GM23338 (cell line): ENCODE data around the gene KRTAP3-2. TPM values are rescaled to one million over a fixed set of nuclear protein-coding genes. Genes with fewer than 3 reads are reported as not detected.

Experiments
- ATAC-seq: fragments of 200-7000 bp; cut with Tn5 transposase; 3 replicates; pipeline ENCODE4 v1.9.1; 2020
- DNase-seq: peaks from one replicate; pipeline ENCODE4 v3.0.0-alpha.2; 2015; ENCODE audit warnings: low spot score
- H2AFZ ChIP-seq: fragments of 200-600 bp; sonication (generic); 2 replicates; pipeline ENCODE4 v1.8.0; 2016; ENCODE audit warnings: antibody characterized with exemption, mild to moderate bottlenecking, moderate library complexity
- H3F3A ChIP-seq: fragments of 200-600 bp; sonication (generic); replicated peaks from 2 replicates; pipeline ENCODE4 v1.8.0; 2017; ENCODE audit warnings: antibody characterized with exemption, mixed run types, low read depth
- H3K27ac ChIP-seq: fragments of 200-600 bp; sonication (generic); 2 replicates; pipeline ENCODE4 v1.6.1; 2016; ENCODE audit warnings: low read depth
- H3K27me3 ChIP-seq: fragments of 200-600 bp; sonication (generic); 2 replicates; pipeline ENCODE4 v1.8.0; 2016; ENCODE audit warnings: mild to moderate bottlenecking, mixed run types, moderate library complexity; ENCODE audit not compliant: insufficient read depth
- H3K36me3 ChIP-seq: fragments of 200-600 bp; sonication (generic); 2 replicates; pipeline ENCODE4 v1.8.0; 2016; ENCODE audit warnings: mild to moderate bottlenecking; ENCODE audit not compliant: insufficient read depth
- H3K4me1 ChIP-seq: fragments of 200-600 bp; sonication (generic); 2 replicates; pipeline ENCODE4 v1.8.0; 2016; ENCODE audit warnings: mild to moderate bottlenecking, moderate library complexity; ENCODE audit not compliant: insufficient read depth
- H3K4me2 ChIP-seq: fragments of 200-600 bp; sonication (generic); 2 replicates; pipeline ENCODE4 v1.7.1; 2017; ENCODE audit warnings: mixed run types
- H3K4me3 ChIP-seq: fragments of 200-600 bp; sonication (generic); 2 replicates; pipeline ENCODE4 v1.6.1; 2016; ENCODE audit warnings: mixed run types
- H3K79me2 ChIP-seq: fragments of 200-600 bp; sonication (generic); replicated peaks from 2 replicates; pipeline ENCODE4 v1.8.0; 2017; ENCODE audit warnings: mild to moderate bottlenecking; ENCODE audit not compliant: insufficient read depth
- H3K9me2 ChIP-seq: fragments of 200-600 bp; sonication (generic); 2 replicates; pipeline ENCODE4 v1.8.0; 2017; ENCODE audit not compliant: insufficient read depth
- H4K20me1 ChIP-seq: fragments of 200-600 bp; sonication (generic); replicated peaks from 2 replicates; pipeline ENCODE4 v1.8.0; 2017; ENCODE audit warnings: mild to moderate bottlenecking; ENCODE audit not compliant: insufficient read depth
- H3K27ac Mint-ChIP-seq: 2 replicates; pipeline ENCODE4 v1.8.0; 2020; ENCODE audit warnings: inconsistent platforms, mild to moderate bottlenecking, moderate library complexity, mixed read lengths
- H3K27me3 Mint-ChIP-seq: 3 replicates; pipeline ENCODE4 v1.8.0; 2022; ENCODE audit warnings: low read depth, mild to moderate bottlenecking, moderate library complexity, mixed read lengths, inconsistent platforms; ENCODE audit not compliant: insufficient read depth, poor library complexity
- H3K36me3 Mint-ChIP-seq: 3 replicates; pipeline ENCODE4 v1.8.0; 2021; ENCODE audit warnings: low read depth, mild to moderate bottlenecking, inconsistent platforms, moderate library complexity, mixed read lengths
- H3K4me1 Mint-ChIP-seq: 3 replicates; pipeline ENCODE4 v1.8.0; 2020; ENCODE audit warnings: mild to moderate bottlenecking, inconsistent platforms, mixed read lengths
- H3K4me3 Mint-ChIP-seq: 3 replicates; pipeline ENCODE4 v1.8.0; 2021; ENCODE audit warnings: moderate library complexity, mild to moderate bottlenecking, inconsistent platforms, mixed read lengths
- H3K9me3 Mint-ChIP-seq: 3 replicates; pipeline ENCODE4 v1.8.0; 2020; ENCODE audit warnings: moderate library complexity, mild to moderate bottlenecking, inconsistent platforms, mixed read lengths
- CREB1 ChIP-seq: fragments of 250-450 bp; sonication (Bioruptor Pico); IDR thresholded peaks from 2 replicates; pipeline ENCODE4 v1.5.0; 2020; ENCODE audit warnings: low read depth, mild to moderate bottlenecking, moderate library complexity
- ETS1 ChIP-seq: IDR thresholded peaks from 2 replicates; pipeline ENCODE4 v1.6.1; 2016; ENCODE audit warnings: antibody characterized with exemption
- EZH2phosphoT487 ChIP-seq: fragments of 200-600 bp; sonication (generic); IDR thresholded peaks from one replicate; pipeline ENCODE4 v1.8.1; 2018; ENCODE audit warnings: antibody characterized with exemption; ENCODE audit not compliant: unreplicated experiment
- JUNB ChIP-seq: IDR thresholded peaks from one replicate; pipeline ENCODE4 v1.6.1; 2016; ENCODE audit warnings: antibody characterized with exemption; ENCODE audit not compliant: unreplicated experiment
- NANOG ChIP-seq: IDR thresholded peaks from 2 replicates; pipeline ENCODE4 v1.6.1; 2016; ENCODE audit warnings: antibody characterized with exemption, borderline replicate concordance
- REST ChIP-seq: IDR thresholded peaks from one replicate; pipeline ENCODE4 v1.6.1; 2018; ENCODE audit warnings: antibody characterized with exemption; ENCODE audit not compliant: unreplicated experiment
- STAT1 ChIP-seq: IDR thresholded peaks from one replicate; pipeline ENCODE4 v1.6.1; 2016; ENCODE audit warnings: antibody characterized with exemption; ENCODE audit not compliant: unreplicated experiment
- ZNF114 ChIP-seq: fragments of 250-450 bp; sonication (Bioruptor Pico); IDR thresholded peaks from 2 replicates; pipeline ENCODE4 v1.5.0; 2020; ENCODE audit warnings: mild to moderate bottlenecking, moderate library complexity
- ZNF331 ChIP-seq: fragments of 250-450 bp; sonication (Bioruptor Pico); IDR thresholded peaks from 2 replicates; pipeline ENCODE4 v1.5.0; 2020; ENCODE audit warnings: low read depth, mild to moderate bottlenecking, moderate library complexity
- polyA plus RNA-seq: library from polyadenylated mRNA; unstranded; fragments of >200 nt; fragmentation: Nextera tagmentation; extraction: Ambion mirVana; gene quantifications from 2 replicates; pipeline ENCODE4 v1.2.1, GENCODE V29; 2016
- total RNA-seq: library from RNA; depleted of rRNA; stranded (reverse); fragments of >200 nt; shearing (Covaris generic); gene quantifications from 2 replicates; pipeline ENCODE4 v1.2.3, GENCODE V29; 2014
- TF ChIP-seq, protein P1 (sequence below): fragments of 250-450 bp; sonication (Bioruptor Pico); IDR thresholded peaks from 2 replicates; pipeline ENCODE4 v1.5.0; 2020; ENCODE audit warnings: mild to moderate bottlenecking, moderate library complexity

Gene KRTAP3-2
- total and polyA plus RNA-seq, 2 experiments from 2014 or later: not detected

GRCh38 chr17:40995116-40995515 lies 4.6 kb downstream of the KRTAP3-2 start (continued):
- TF ChIP-seq ETS1 (no peak), ZNF331 (CRISPR knock-in tag) (no peak), JUNB (no peak), STAT1 (no peak), ZNF114 (CRISPR knock-in tag) (no peak), REST (no peak)

DNA sequence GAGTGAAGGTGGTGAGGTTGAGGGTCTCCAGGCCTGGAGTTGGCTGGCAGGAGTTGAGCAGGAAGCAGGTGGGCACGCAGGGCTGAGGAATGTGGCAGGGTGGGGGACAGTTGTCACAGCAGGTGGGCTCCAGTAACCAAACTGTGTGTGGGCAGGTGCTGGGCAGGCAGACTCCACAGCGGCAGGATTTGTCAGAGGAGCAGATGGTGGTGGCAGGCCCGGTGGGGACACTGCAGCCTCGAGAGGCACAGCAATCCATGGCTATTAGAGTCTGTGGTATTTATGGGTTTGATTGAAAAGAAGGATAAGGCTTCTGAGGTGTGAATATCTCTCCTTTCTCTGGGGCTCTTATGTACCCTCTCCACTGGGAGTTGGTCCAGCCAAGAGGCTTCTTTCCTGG lies 5.9 kb downstream of the KRTAP3-2 start, which contains the start of gene KRTAP3-3:
KRTAP3-3 (minus strand) TSS at position 326 of the 400 bp plus-strand sequence; CDS start at position 259, 67 bp downstream.
- Mint-ChIP-seq H3K4me3 (no peak within 1 kb of the TSS), H3K9me3 (no peaks in the 10 kb centered on the region), H3K27ac (no peak within 1 kb of the TSS), H3K27me3 (no peaks in the 10 kb centered on the region), H3K4me1 (peaks cover 4% of the 10 kb centered on the region; the same call in 2 of the 3 replicates), H3K36me3 (no peaks in the 10 kb centered on the region)
- ATAC-seq (no peak), DNase-seq (no peak)
- TF ChIP-seq, protein P1, sequence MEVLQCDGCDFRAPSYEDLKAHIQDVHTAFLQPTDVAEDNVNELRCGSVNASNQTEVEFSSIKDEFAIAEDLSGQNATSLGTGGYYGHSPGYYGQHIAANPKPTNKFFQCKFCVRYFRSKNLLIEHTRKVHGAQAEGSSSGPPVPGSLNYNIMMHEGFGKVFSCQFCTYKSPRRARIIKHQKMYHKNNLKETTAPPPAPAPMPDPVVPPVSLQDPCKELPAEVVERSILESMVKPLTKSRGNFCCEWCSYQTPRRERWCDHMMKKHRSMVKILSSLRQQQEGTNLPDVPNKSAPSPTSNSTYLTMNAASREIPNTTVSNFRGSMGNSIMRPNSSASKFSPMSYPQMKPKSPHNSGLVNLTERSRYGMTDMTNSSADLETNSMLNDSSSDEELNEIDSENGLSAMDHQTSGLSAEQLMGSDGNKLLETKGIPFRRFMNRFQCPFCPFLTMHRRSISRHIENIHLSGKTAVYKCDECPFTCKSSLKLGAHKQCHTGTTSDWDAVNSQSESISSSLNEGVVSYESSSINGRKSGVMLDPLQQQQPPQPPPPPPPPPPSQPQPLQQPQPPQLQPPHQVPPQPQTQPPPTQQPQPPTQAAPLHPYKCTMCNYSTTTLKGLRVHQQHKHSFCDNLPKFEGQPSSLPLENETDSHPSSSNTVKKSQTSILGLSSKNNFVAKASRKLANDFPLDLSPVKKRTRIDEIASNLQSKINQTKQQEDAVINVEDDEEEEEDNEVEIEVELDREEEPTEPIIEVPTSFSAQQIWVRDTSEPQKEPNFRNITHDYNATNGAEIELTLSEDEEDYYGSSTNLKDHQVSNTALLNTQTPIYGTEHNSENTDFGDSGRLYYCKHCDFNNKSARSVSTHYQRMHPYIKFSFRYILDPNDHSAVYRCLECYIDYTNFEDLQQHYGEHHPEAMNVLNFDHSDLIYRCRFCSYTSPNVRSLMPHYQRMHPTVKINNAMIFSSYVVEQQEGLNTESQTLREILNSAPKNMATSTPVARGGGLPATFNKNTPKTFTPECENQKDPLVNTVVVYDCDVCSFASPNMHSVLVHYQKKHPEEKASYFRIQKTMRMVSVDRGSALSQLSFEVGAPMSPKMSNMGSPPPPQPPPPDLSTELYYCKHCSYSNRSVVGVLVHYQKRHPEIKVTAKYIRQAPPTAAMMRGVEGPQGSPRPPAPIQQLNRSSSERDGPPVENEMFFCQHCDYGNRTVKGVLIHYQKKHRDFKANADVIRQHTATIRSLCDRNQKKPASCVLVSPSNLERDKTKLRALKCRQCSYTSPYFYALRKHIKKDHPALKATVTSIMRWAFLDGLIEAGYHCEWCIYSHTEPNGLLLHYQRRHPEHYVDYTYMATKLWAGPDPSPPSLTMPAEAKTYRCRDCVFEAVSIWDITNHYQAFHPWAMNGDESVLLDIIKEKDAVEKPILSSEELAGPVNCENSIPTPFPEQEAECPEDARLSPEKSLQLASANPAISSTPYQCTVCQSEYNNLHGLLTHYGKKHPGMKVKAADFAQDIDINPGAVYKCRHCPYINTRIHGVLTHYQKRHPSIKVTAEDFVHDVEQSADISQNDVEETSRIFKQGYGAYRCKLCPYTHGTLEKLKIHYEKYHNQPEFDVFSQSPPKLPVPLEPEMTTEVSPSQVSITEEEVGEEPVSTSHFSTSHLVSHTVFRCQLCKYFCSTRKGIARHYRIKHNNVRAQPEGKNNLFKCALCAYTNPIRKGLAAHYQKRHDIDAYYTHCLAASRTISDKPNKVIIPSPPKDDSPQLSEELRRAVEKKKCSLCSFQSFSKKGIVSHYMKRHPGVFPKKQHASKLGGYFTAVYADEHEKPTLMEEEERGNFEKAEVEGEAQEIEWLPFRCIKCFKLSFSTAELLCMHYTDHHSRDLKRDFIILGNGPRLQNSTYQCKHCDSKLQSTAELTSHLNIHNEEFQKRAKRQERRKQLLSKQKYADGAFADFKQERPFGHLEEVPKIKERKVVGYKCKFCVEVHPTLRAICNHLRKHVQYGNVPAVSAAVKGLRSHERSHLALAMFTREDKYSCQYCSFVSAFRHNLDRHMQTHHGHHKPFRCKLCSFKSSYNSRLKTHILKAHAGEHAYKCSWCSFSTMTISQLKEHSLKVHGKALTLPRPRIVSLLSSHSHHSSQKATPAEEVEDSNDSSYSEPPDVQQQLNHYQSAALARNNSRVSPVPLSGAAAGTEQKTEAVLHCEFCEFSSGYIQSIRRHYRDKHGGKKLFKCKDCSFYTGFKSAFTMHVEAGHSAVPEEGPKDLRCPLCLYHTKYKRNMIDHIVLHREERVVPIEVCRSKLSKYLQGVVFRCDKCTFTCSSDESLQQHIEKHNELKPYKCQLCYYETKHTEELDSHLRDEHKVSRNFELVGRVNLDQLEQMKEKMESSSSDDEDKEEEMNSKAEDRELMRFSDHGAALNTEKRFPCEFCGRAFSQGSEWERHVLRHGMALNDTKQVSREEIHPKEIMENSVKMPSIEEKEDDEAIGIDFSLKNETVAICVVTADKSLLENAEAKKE (CRISPR knock-in tag): no peak
- no peak for TF ChIP-seq ZNF331 (CRISPR knock-in tag)
- no peak for TF ChIP-seq NANOG
- TF ChIP-seq EZH2phosphoT487: no peak
- no peak for TF ChIP-seq CREB1 (CRISPR knock-in tag)
- H3K4me2 ChIP-seq: no peak within 1 kb of the TSS
- no peaks in the 10 kb centered on the region for H3F3A ChIP-seq
- H3K4me3 ChIP-seq: no peak within 1 kb of the TSS
- H3K4me1 ChIP-seq: no peaks in the 10 kb centered on the region
- H3K27ac ChIP-seq: no peak within 1 kb of the TSS
- no peaks in the 10 kb centered on the region for H4K20me1 ChIP-seq
- peak within 1 kb of the TSS; percentile 21 for H2AFZ ChIP-seq
- H3K9me2 ChIP-seq: 0 out of 2 replicates have a peak, but pooled peaks cover 4% of the 10 kb centered on the region
- H3K36me3 ChIP-seq: no peaks in the 10 kb centered on the region
- H3K79me2 ChIP-seq: no peaks in the 10 kb centered on the region
- no peaks in the 10 kb centered on the region for H3K27me3 ChIP-seq
